Measurements from ENCODE around the gene POLR2F. TPM values are rescaled to one million over a fixed set of nuclear protein-coding genes. Genes with fewer than 3 reads are reported as not detected.
A peak's percentile ranks its signal among the peaks of the same experiment; 100 is the strongest.
"Not testable (repeated sequence)": the region's sequence is repeated elsewhere in the genome, so short reads cannot be mapped to it uniquely, and the experiment has no call there.

The POLR2F gene
- total RNA-seq, 1 experiment from 2014 or later: 141 TPM

DNA sequence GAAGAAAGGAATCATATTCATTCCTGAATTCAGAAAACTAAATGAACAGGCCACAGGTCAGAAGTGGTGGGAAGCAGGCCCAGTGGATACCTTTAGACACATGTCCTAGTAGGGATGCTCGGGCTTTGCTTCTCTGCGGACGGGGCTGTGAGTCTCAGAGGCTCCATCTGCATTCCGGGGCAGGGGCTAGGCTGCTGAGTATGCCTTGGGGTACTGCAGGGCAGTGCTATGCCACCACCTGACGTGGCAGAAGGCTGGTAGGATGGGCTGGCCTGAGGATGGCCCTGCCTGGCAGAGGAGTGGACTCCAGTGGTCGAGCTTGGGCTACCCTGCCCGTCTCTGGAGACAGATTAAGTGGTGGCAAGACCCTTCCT lies 9.7 kb upstream of the POLR2F start:
- no peak overlapping the region for H3K23ac ChIP-seq (ENCODE audit: insufficient read length, low read depth, low read length)
- no peak overlapping the region for H2BK15ac ChIP-seq (ENCODE audit: low read depth, low read length)
- no peaks in the 10 kb centered on the region for H3K79me2 ChIP-seq (ENCODE audit: insufficient read depth, low read length)
- no peaks in the 10 kb centered on the region for H3K4me1 ChIP-seq (ENCODE audit: insufficient read depth, low read length)
- H3K27me3 ChIP-seq (ENCODE audit: insufficient read depth, low read length): no peaks in the 10 kb centered on the region
- H3K79me1 ChIP-seq (ENCODE audit: insufficient read depth, low read depth, low read length, poor library complexity, severe bottlenecking): no peaks in the 10 kb centered on the region
- no peak overlapping the region for H3T11ph ChIP-seq (ENCODE audit: low read length)
- TF ChIP-seq, protein P1, sequence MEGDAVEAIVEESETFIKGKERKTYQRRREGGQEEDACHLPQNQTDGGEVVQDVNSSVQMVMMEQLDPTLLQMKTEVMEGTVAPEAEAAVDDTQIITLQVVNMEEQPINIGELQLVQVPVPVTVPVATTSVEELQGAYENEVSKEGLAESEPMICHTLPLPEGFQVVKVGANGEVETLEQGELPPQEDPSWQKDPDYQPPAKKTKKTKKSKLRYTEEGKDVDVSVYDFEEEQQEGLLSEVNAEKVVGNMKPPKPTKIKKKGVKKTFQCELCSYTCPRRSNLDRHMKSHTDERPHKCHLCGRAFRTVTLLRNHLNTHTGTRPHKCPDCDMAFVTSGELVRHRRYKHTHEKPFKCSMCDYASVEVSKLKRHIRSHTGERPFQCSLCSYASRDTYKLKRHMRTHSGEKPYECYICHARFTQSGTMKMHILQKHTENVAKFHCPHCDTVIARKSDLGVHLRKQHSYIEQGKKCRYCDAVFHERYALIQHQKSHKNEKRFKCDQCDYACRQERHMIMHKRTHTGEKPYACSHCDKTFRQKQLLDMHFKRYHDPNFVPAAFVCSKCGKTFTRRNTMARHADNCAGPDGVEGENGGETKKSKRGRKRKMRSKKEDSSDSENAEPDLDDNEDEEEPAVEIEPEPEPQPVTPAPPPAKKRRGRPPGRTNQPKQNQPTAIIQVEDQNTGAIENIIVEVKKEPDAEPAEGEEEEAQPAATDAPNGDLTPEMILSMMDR (conservative IDR thresholded peaks at IDR 0.05): no peak
- no peak overlapping the region for H2BK12ac ChIP-seq (ENCODE audit: insufficient read length, low read depth, low read length)
- Mint-ChIP-seq H3K9me3 (no peaks in the 10 kb centered on the region), H3K4me3 (no peak overlapping the region), H3K27ac (no peak overlapping the region), H3K36me3 (ENCODE audit: insufficient read depth in 1 of 3, low read depth in 3 of 3) (peaks cover 0 to 23% (median 14%) of the 10 kb centered on the region in 3 experiments; a peak in 6 of 7 replicates), H3K4me1 (peaks cover 0 to 4% of the 10 kb centered on the region in 2 experiments; a peak in 1 of 4 replicates), H3K27me3 (ENCODE audit: low read depth) (no peaks in the 10 kb centered on the region)
- H3K18ac ChIP-seq (ENCODE audit: insufficient read length, low read depth, low read length): no peak overlapping the region
- H2BK120ac ChIP-seq (ENCODE audit: low read depth, low read length, poor library complexity, severe bottlenecking): no peak overlapping the region
- H4K8ac ChIP-seq (replicated peaks; ENCODE audit: insufficient read length, low read depth, low read length): no peak overlapping the region
- no peak overlapping the region for H4K91ac ChIP-seq (ENCODE audit: insufficient read length, low read depth, low read length)
- no peak overlapping the region for H2AK5ac ChIP-seq (ENCODE audit: insufficient read length, low read length)
- H3K4me2 ChIP-seq (ENCODE audit: insufficient read depth, insufficient read length, low read length): no peak overlapping the region
- H4K5ac ChIP-seq (ENCODE audit: insufficient read length, low read depth, low read length): no peak overlapping the region
- no peak overlapping the region for H2BK5ac ChIP-seq (ENCODE audit: insufficient read length, low read length)
- no peak overlapping the region for H2AFZ ChIP-seq (ENCODE audit: low read length)
- no peaks in the 10 kb centered on the region for H4K20me1 ChIP-seq (ENCODE audit: control insufficient read depth, insufficient read depth, insufficient read length)
- H3K23me2 ChIP-seq (ENCODE audit: insufficient read length, low read depth, low read length, poor library complexity, severe bottlenecking): no peaks in the 10 kb centered on the region
- H3K4ac ChIP-seq (ENCODE audit: low read depth, low read length): no peak overlapping the region
- no peaks in the 10 kb centered on the region for H3K9me3 ChIP-seq (ENCODE audit: control insufficient read depth, low read depth, low read length)
- H3K56ac ChIP-seq (ENCODE audit: insufficient read length, low read depth, low read length): no peak overlapping the region
- no peak overlapping the region for H3K27ac ChIP-seq (ENCODE audit: insufficient read length, low read depth, low read length)
- no peak for DNase-seq
- WGBS (ENCODE audit: extremely low coverage, insufficient read length, low lambda C conversion rate): no CpG with 5 or more reads among the region's 7 CpGs
- H3K9ac ChIP-seq (ENCODE audit: extremely low read depth, insufficient read length, low read length): no peak overlapping the region
- H2BK20ac ChIP-seq (ENCODE audit: low read depth, low read length, poor library complexity, severe bottlenecking): no peak overlapping the region
- no peak overlapping the region for H3K14ac ChIP-seq (ENCODE audit: insufficient read depth, low read length)

GRCh38 chr22:37944423-37944822 lies 9.1 kb upstream of the POLR2F start:
- H3K27me3 Mint-ChIP-seq (ENCODE audit: low read depth); H3K23me2 ChIP-seq (ENCODE audit: insufficient read length, low read depth, low read length, poor library complexity, severe bottlenecking): not testable (repeated sequence)
- WGBS (ENCODE audit: extremely low coverage, insufficient read length, low lambda C conversion rate): no CpG with 5 or more reads among the region's 11 CpGs

More at GRCh38 chr22:37944423-37944822, 9.1 kb upstream of the POLR2F start:
- H3T11ph ChIP-seq (ENCODE audit: low read length); H3K56ac ChIP-seq (ENCODE audit: insufficient read length, low read depth, low read length); H3K14ac ChIP-seq (ENCODE audit: insufficient read depth, low read length); H3K9me3 Mint-ChIP-seq; H3K27me3 ChIP-seq (ENCODE audit: insufficient read depth, low read length); H2BK5ac ChIP-seq (ENCODE audit: insufficient read length, low read length); H2BK12ac ChIP-seq (ENCODE audit: insufficient read length, low read depth, low read length); H3K9ac ChIP-seq (ENCODE audit: extremely low read depth, insufficient read length, low read length); H3K4me1 ChIP-seq (ENCODE audit: insufficient read depth, low read length); H2AFZ ChIP-seq (ENCODE audit: low read length); H2BK20ac ChIP-seq (ENCODE audit: low read depth, low read length, poor library complexity, severe bottlenecking); H4K20me1 ChIP-seq (ENCODE audit: control insufficient read depth, insufficient read depth, insufficient read length); H3K4me2 ChIP-seq (ENCODE audit: insufficient read depth, insufficient read length, low read length); H3K27ac ChIP-seq (ENCODE audit: insufficient read length, low read depth, low read length); H3K23ac ChIP-seq (ENCODE audit: insufficient read length, low read depth, low read length); H3K18ac ChIP-seq (ENCODE audit: insufficient read length, low read depth, low read length); H3K4me1 Mint-ChIP-seq; H3K4ac ChIP-seq (ENCODE audit: low read depth, low read length); H4K91ac ChIP-seq (ENCODE audit: insufficient read length, low read depth, low read length); H3K4me3 Mint-ChIP-seq; H3K79me2 ChIP-seq (ENCODE audit: insufficient read depth, low read length); H2BK120ac ChIP-seq (ENCODE audit: low read depth, low read length, poor library complexity, severe bottlenecking); DNase-seq; H3K79me1 ChIP-seq (ENCODE audit: insufficient read depth, low read depth, low read length, poor library complexity, severe bottlenecking); H4K8ac ChIP-seq (replicated peaks; ENCODE audit: insufficient read length, low read depth, low read length); H4K5ac ChIP-seq (ENCODE audit: insufficient read length, low read depth, low read length); H3K9me3 ChIP-seq (ENCODE audit: control insufficient read depth, low read depth, low read length); H2BK15ac ChIP-seq (ENCODE audit: low read depth, low read length); H2AK5ac ChIP-seq (ENCODE audit: insufficient read length, low read length): not testable (repeated sequence)
- Mint-ChIP-seq H3K36me3 (ENCODE audit: insufficient read depth in 1 of 3, low read depth in 3 of 3) (peaks cover 0 to 17% (median 14%) of the 10 kb centered on the region in 3 experiments; a peak in 6 of 7 replicates), H3K27ac (peak overlapping the region in 2 of 3 experiments; percentile 18 to 40; a peak in 1 of 7 replicates)

Data from H9 (cell line).